C4-2B (cell line): ENCODE measurements around the gene HBM.

Source experiments
- CTCF ChIP-seq: fragments of 450-650 bp; conservative IDR thresholded peaks from 2 replicates; pipeline ENCODE4 v1.5.1; 2017; ENCODE audit warnings: mild to moderate bottlenecking
- ZFX ChIP-seq: fragments of 450-650 bp; IDR thresholded peaks from 2 replicates; pipeline ENCODE4 v1.6.1; 2017

GRCh38 chr16:192686-193085 lies 26.9 kb downstream of the HBM start:
- TF ChIP-seq CTCF (no peak), ZFX (no peak)
